IPS-18c (cell line): Measurements from ENCODE around the gene MEMO1.
"Not testable (repeated sequence)": the region's sequence is repeated elsewhere in the genome, so short reads cannot be mapped to it uniquely, and the experiment has no call there.

Experiments used
- H3K4me3 ChIP-seq: 2 replicates; pipeline ENCODE4 v1.7.0; 2013; ENCODE audit warnings: low read depth, mild to moderate bottlenecking, low read length, moderate library complexity; ENCODE audit not compliant: insufficient read depth
- H3K9me3 ChIP-seq: one replicate; pipeline ENCODE4 v1.6.1; 2013; ENCODE audit warnings: mild to moderate bottlenecking, low read length, moderate library complexity; ENCODE audit not compliant: control insufficient read depth, insufficient read depth

Gene MEMO1

GRCh38 chr2:31973665-31974064 lies 37.1 kb downstream of the MEMO1 start:
- Histone ChIP-seq H3K9me3 (no peaks in the 10 kb centered on the region), H3K4me3 (no peak overlapping the region)

- Histone ChIP-seq H3K9me3 (no peaks in the 10 kb centered on the region), H3K4me3 (no peak overlapping the region)
Observed at GRCh38 chr2:31972059-31972458, 38.7 kb downstream of the MEMO1 start.

- Histone ChIP-seq H3K4me3 (no peak overlapping the region), H3K9me3 (no peaks in the 10 kb centered on the region)
Observed at GRCh38 chr2:31969178-31969577, 41.6 kb downstream of the MEMO1 start.

- Histone ChIP-seq H3K4me3 (no peak overlapping the region), H3K9me3 (no peaks in the 10 kb centered on the region)
Observed at GRCh38 chr2:31967790-31968189, 43.0 kb downstream of the MEMO1 start.

GRCh38 chr2:31966402-31966801 lies 44.4 kb downstream of the MEMO1 start:
- H3K9me3 ChIP-seq, H3K4me3 ChIP-seq: not testable (repeated sequence)

GRCh38 chr2:31965094-31965493 lies 45.7 kb downstream of the MEMO1 start:
- Histone ChIP-seq H3K4me3 (no peak overlapping the region), H3K9me3 (no peaks in the 10 kb centered on the region)

GRCh38 chr2:31962757-31963361 lies 47.9 kb downstream of the MEMO1 start:
- Histone ChIP-seq H3K9me3 (no peaks in the 10 kb centered on the region), H3K4me3 (no peak overlapping the region)

GRCh38 chr2:31958140-31958717 lies 52.6 kb downstream of the MEMO1 start:
- Histone ChIP-seq H3K4me3 (no peak overlapping the region), H3K9me3 (no peaks in the 10 kb centered on the region)

- no peak overlapping the region for H3K4me3 ChIP-seq
- H3K9me3 ChIP-seq: no peaks in the 10 kb centered on the region
Observed at GRCh38 chr2:31957354-31958139, 53.3 kb downstream of the MEMO1 start.

GRCh38 chr2:31956934-31957333 lies 53.9 kb downstream of the MEMO1 start:
- H3K4me3 ChIP-seq, H3K9me3 ChIP-seq: not testable (repeated sequence)

GRCh38 chr2:31956312-31956711 lies 54.5 kb downstream of the MEMO1 start:
- Histone ChIP-seq H3K9me3 (no peaks in the 10 kb centered on the region), H3K4me3 (no peak overlapping the region)

- H3K4me3 ChIP-seq, H3K9me3 ChIP-seq: not testable (repeated sequence)
Observed at GRCh38 chr2:31953095-31953494, 57.7 kb downstream of the MEMO1 start.

- Histone ChIP-seq H3K4me3 (no peak overlapping the region), H3K9me3 (no peaks in the 10 kb centered on the region)
Observed at GRCh38 chr2:31950946-31951562, 59.8 kb downstream of the MEMO1 start.

- no peaks in the 10 kb centered on the region for H3K9me3 ChIP-seq
- no peak overlapping the region for H3K4me3 ChIP-seq
Observed at GRCh38 chr2:31947871-31948270, 62.9 kb downstream of the MEMO1 start.

GRCh38 chr2:31946838-31947237 lies 64.0 kb downstream of the MEMO1 start:
- no peaks in the 10 kb centered on the region for H3K9me3 ChIP-seq
- no peak overlapping the region for H3K4me3 ChIP-seq

- Histone ChIP-seq H3K4me3 (no peak overlapping the region), H3K9me3 (no peaks in the 10 kb centered on the region)
Observed at GRCh38 chr2:31945572-31945935, 65.3 kb downstream of the MEMO1 start.

- H3K4me3 ChIP-seq: no peak overlapping the region
- no peaks in the 10 kb centered on the region for H3K9me3 ChIP-seq
Observed at GRCh38 chr2:31944828-31945571, 65.8 kb downstream of the MEMO1 start.
